WERI-Rb-1 (cell line): ENCODE data around the gene RBM17.

ENCODE experiments used
- DNase-seq: peaks from one replicate; pipeline ENCODE4 v3.0.0-alpha.2; 2020
- H3K27ac ChIP-seq: fragments of 250-450 bp; sonication (Bioruptor Pico); 2 replicates; pipeline ENCODE4 v1.5.1; 2020; ENCODE audit warnings: mild to moderate bottlenecking, moderate library complexity
- H3K27me3 ChIP-seq: fragments of 250-450 bp; sonication (Bioruptor Pico); 2 replicates; pipeline ENCODE4 v1.5.1; 2021; ENCODE audit warnings: mild to moderate bottlenecking, low read depth, moderate library complexity; ENCODE audit not compliant: insufficient read depth, severe bottlenecking
- H3K36me3 ChIP-seq: fragments of 250-450 bp; sonication (Bioruptor Pico); 2 replicates; pipeline ENCODE4 v1.5.1; 2020; ENCODE audit warnings: mild to moderate bottlenecking, moderate library complexity
- H3K4me3 ChIP-seq: 2 replicates; pipeline ENCODE4 v1.5.1; 2011; ENCODE audit warnings: low read depth, mild to moderate bottlenecking, control low read depth, low read length
- H3K9me3 ChIP-seq: fragments of 250-450 bp; sonication (Bioruptor Pico); 2 replicates; pipeline ENCODE4 v1.5.1; 2021; ENCODE audit warnings: mild to moderate bottlenecking, moderate library complexity; ENCODE audit not compliant: severe bottlenecking
- CTCF ChIP-seq: IDR thresholded peaks from 2 replicates; pipeline ENCODE4 v1.5.1; 2011; ENCODE audit warnings: low read depth, mild to moderate bottlenecking, control low read depth, inconsistent platforms, low read length

Gene RBM17

GRCh38 chr10:6089334-6090219 is 743 bp downstream of the RBM17 start:
- peak overlapping the region; percentile 65 for H3K27ac ChIP-seq

GRCh38 chr10:6091630-6092029 is 2.8 kb downstream of the RBM17 start:
- Histone ChIP-seq H3K9me3 (no peaks in the 10 kb centered on the region), H3K27ac (no peak overlapping the region), H3K27me3 (peaks cover 6% of the 10 kb centered on the region), H3K36me3 (no peaks in the 10 kb centered on the region), H3K4me3 (no peak overlapping the region)
- no peak for DNase-seq
- no peak for TF ChIP-seq CTCF

More at GRCh38 chr10:6089334-6090219, 743 bp downstream of the RBM17 start:
- no peak for DNase-seq
- TF ChIP-seq CTCF = no peak
- Histone ChIP-seq H3K4me3 (peak overlapping the region; percentile 93), H3K36me3 (no peaks in the 10 kb centered on the region), H3K9me3 (no peaks in the 10 kb centered on the region), H3K27me3 (peaks cover 10% of the 10 kb centered on the region)

GRCh38 chr10:6092731-6093130 is 3.9 kb downstream of the RBM17 start:
- no peak for TF ChIP-seq CTCF
- H3K9me3 ChIP-seq = no peaks in the 10 kb centered on the region
- no peak overlapping the region for H3K4me3 ChIP-seq
- no peak for DNase-seq
- peaks cover 2% of the 10 kb centered on the region; the same call in 1 of the 2 replicates for H3K36me3 ChIP-seq
- H3K27ac ChIP-seq = no peak overlapping the region
- peaks cover 4% of the 10 kb centered on the region for H3K27me3 ChIP-seq

GRCh38 chr10:6095810-6096570 is 7.2 kb downstream of the RBM17 start:
- no peaks in the 10 kb centered on the region for H3K9me3 ChIP-seq
- no peak overlapping the region for H3K27ac ChIP-seq
- no peaks in the 10 kb centered on the region for H3K27me3 ChIP-seq
- H3K4me3 ChIP-seq = no peak overlapping the region
- no peak for DNase-seq
- H3K36me3 ChIP-seq = peaks cover 5% of the 10 kb centered on the region; the same call in 1 of the 2 replicates
- TF ChIP-seq CTCF = no peak

- H3K36me3 ChIP-seq = peaks cover 11% of the 10 kb centered on the region
- no peaks in the 10 kb centered on the region for H3K27me3 ChIP-seq
These were observed 8.2 kb downstream of the RBM17 start for GRCh38 chr10:6097063-6097462.

More at GRCh38 chr10:6097063-6097462, 8.2 kb downstream of the RBM17 start:
- no peak for TF ChIP-seq CTCF
- Histone ChIP-seq H3K27ac (no peak overlapping the region), H3K9me3 (no peaks in the 10 kb centered on the region), H3K4me3 (no peak overlapping the region)
- no peak for DNase-seq
